H9 (cell line): Measurements from ENCODE around the gene COL17A1. TPM values are rescaled to one million over a fixed set of nuclear protein-coding genes. Genes with fewer than 3 reads are reported as not detected.

Source experiments
- DNase-seq: peaks from one replicate; pipeline ENCODE4 v3.0.0-alpha.2; 2017
- H2AFZ ChIP-seq: one replicate; pipeline ENCODE4 v1.6.1; 2013; ENCODE audit warnings: mild to moderate bottlenecking, low read length, control low read depth, moderate library complexity
- H2AK5ac ChIP-seq: 2 replicates; pipeline ENCODE4 v1.6.1; 2013; ENCODE audit warnings: low read length, control low read depth, mixed read lengths; ENCODE audit not compliant: insufficient read length
- H2BK120ac ChIP-seq: one replicate; pipeline ENCODE4 v1.6.1; 2013; ENCODE audit warnings: low read depth, mild to moderate bottlenecking, low read length, control low read depth, inconsistent platforms; ENCODE audit not compliant: poor library complexity, severe bottlenecking
- H2BK12ac ChIP-seq: 2 replicates; pipeline ENCODE4 v1.6.1; 2013; ENCODE audit warnings: low read length, control low read depth, mixed read lengths, low read depth; ENCODE audit not compliant: insufficient read length
- H2BK15ac ChIP-seq: 2 replicates; pipeline ENCODE4 v1.6.1; 2013; ENCODE audit warnings: low read depth, low read length, control low read depth
- H2BK20ac ChIP-seq: one replicate; pipeline ENCODE4 v1.6.1; 2013; ENCODE audit warnings: low read depth, mild to moderate bottlenecking, low read length, control low read depth, inconsistent platforms; ENCODE audit not compliant: poor library complexity, severe bottlenecking
- H2BK5ac ChIP-seq: 2 replicates; pipeline ENCODE4 v1.6.1; 2013; ENCODE audit warnings: low read length, control low read depth, mixed read lengths; ENCODE audit not compliant: insufficient read length
- H3K14ac ChIP-seq: 2 replicates; pipeline ENCODE4 v1.6.1; 2013; ENCODE audit warnings: low read length, control low read depth; ENCODE audit not compliant: insufficient read depth
- H3K18ac ChIP-seq: 2 replicates; pipeline ENCODE4 v1.6.1; 2013; ENCODE audit warnings: low read depth, mild to moderate bottlenecking, mixed read lengths, low read length, control low read depth; ENCODE audit not compliant: insufficient read length
- H3K23ac ChIP-seq: 2 replicates; pipeline ENCODE4 v1.6.1; 2013; ENCODE audit warnings: low read length, control low read depth, mixed read lengths, low read depth; ENCODE audit not compliant: insufficient read length
- H3K23me2 ChIP-seq: 2 replicates; pipeline ENCODE4 v1.6.1; 2013; ENCODE audit warnings: low read depth, mild to moderate bottlenecking, mixed read lengths, low read length, control low read depth; ENCODE audit not compliant: insufficient read length, poor library complexity, severe bottlenecking
- H3K27ac ChIP-seq: 2 replicates; pipeline ENCODE4 v1.5.1; 2013; ENCODE audit warnings: low read length, control low read depth, mixed read lengths, low read depth; ENCODE audit not compliant: insufficient read length
- H3K27me3 ChIP-seq: 2 replicates; pipeline ENCODE4 v1.6.1; 2013; ENCODE audit warnings: low read length, control low read depth, inconsistent platforms; ENCODE audit not compliant: insufficient read depth
- H3K4ac ChIP-seq: 2 replicates; pipeline ENCODE4 v1.6.1; 2013; ENCODE audit warnings: low read depth, mild to moderate bottlenecking, control low read depth, inconsistent platforms, low read length, moderate library complexity
- H3K4me1 ChIP-seq: 2 replicates; pipeline ENCODE4 v1.6.1; 2013; ENCODE audit warnings: low read length, control low read depth, inconsistent platforms; ENCODE audit not compliant: insufficient read depth
- H3K4me2 ChIP-seq: 2 replicates; pipeline ENCODE4 v1.6.1; 2013; ENCODE audit warnings: low read length, control low read depth, mixed read lengths; ENCODE audit not compliant: insufficient read length, insufficient read depth
- H3K56ac ChIP-seq: 2 replicates; pipeline ENCODE4 v1.6.1; 2013; ENCODE audit warnings: low read depth, mild to moderate bottlenecking, mixed read lengths, low read length, control low read depth; ENCODE audit not compliant: insufficient read length
- H3K79me1 ChIP-seq: 2 replicates; pipeline ENCODE4 v1.6.1; 2013; ENCODE audit warnings: low read depth, mild to moderate bottlenecking, moderate library complexity, low read length, control low read depth, inconsistent platforms; ENCODE audit not compliant: insufficient read depth, poor library complexity, severe bottlenecking
- H3K79me2 ChIP-seq: 2 replicates; pipeline ENCODE4 v1.6.1; 2013; ENCODE audit warnings: low read length, control low read depth, inconsistent platforms; ENCODE audit not compliant: insufficient read depth
- H3K9ac ChIP-seq: 2 replicates; pipeline ENCODE4 v1.6.1; 2013; ENCODE audit warnings: low read length, control low read depth, mixed read lengths; ENCODE audit not compliant: insufficient read length; ENCODE audit errors: extremely low read depth
- H3K9me3 ChIP-seq: one replicate; pipeline ENCODE4 v1.6.1; 2013; ENCODE audit warnings: low read depth, low read length, inconsistent platforms; ENCODE audit not compliant: control insufficient read depth
- H3T11ph ChIP-seq: one replicate; pipeline ENCODE4 v1.6.1; 2013; ENCODE audit warnings: mild to moderate bottlenecking, low read length, control low read depth, inconsistent platforms
- H4K20me1 ChIP-seq: one replicate; pipeline ENCODE4 v1.6.1; 2013; ENCODE audit not compliant: control insufficient read depth, insufficient read length, insufficient read depth
- H4K5ac ChIP-seq: 2 replicates; pipeline ENCODE4 v1.6.1; 2013; ENCODE audit warnings: low read depth, mild to moderate bottlenecking, mixed read lengths, low read length, control low read depth; ENCODE audit not compliant: insufficient read length
- H4K8ac ChIP-seq: replicated peaks from 2 replicates; pipeline ENCODE4 v1.6.1; 2013; ENCODE audit warnings: low read length, control low read depth, mixed read lengths, low read depth; ENCODE audit not compliant: insufficient read length
- H4K91ac ChIP-seq: 2 replicates; pipeline ENCODE4 v1.6.1; 2013; ENCODE audit warnings: low read depth, mild to moderate bottlenecking, moderate library complexity, mixed read lengths, low read length, control low read depth; ENCODE audit not compliant: insufficient read length
- H3K27ac Mint-ChIP-seq, 3 experiments: 2 replicates in 2 of 3; 3 replicates in 1 of 3; pipeline ENCODE4 v1.8.0; 2020 to 2021; ENCODE audit warnings: mixed read lengths in 3 of 3, mild to moderate bottlenecking in 1 of 3, moderate library complexity in 1 of 3
- H3K27me3 Mint-ChIP-seq: 2 replicates; pipeline ENCODE4 v1.8.0; 2021; ENCODE audit warnings: low read depth, mild to moderate bottlenecking, moderate library complexity, mixed read lengths
- H3K36me3 Mint-ChIP-seq, 3 experiments: 2 replicates in 2 of 3; 3 replicates in 1 of 3; pipeline ENCODE4 v1.8.0; 2020 to 2021; ENCODE audit warnings: low read depth in 3 of 3, mixed read lengths in 3 of 3; ENCODE audit not compliant: insufficient read depth in 1 of 3
- H3K4me1 Mint-ChIP-seq, 2 experiments: 2 replicates each; pipeline ENCODE4 v1.8.0; 2020; ENCODE audit warnings: mixed read lengths in 2 of 2
- H3K4me3 Mint-ChIP-seq, 2 experiments: 2 replicates in 1 of 2; 3 replicates in 1 of 2; pipeline ENCODE4 v1.8.0; 2020 to 2021; ENCODE audit warnings: mild to moderate bottlenecking in 2 of 2, mixed read lengths in 2 of 2, moderate library complexity in 1 of 2
- H3K9me3 Mint-ChIP-seq, 2 experiments: 2 replicates in 1 of 2; 3 replicates in 1 of 2; pipeline ENCODE4 v1.8.0; 2020; ENCODE audit warnings: mild to moderate bottlenecking in 2 of 2, mixed read lengths in 2 of 2, moderate library complexity in 1 of 2
- CTCF ChIP-seq: fragments of 200-600 bp; sonication (generic); conservative IDR thresholded peaks from 3 replicates; pipeline ENCODE4 v1.8.0; 2021; ENCODE audit warnings: antibody characterized with exemption, mild to moderate bottlenecking
- WGBS: extraction: QIAGEN DNeasy Blood & Tissue Kit; methylation state at CpG from one replicate; pipeline ENCODE4 v1.1.7; 2013; ENCODE audit warnings: missing lambda C conversion rate, low lambda C conversion rate, mixed read lengths; ENCODE audit not compliant: insufficient read length; ENCODE audit errors: extremely low coverage; 5-methylcytosine and 5-hydroxymethylcytosine counted together
- total RNA-seq: library from RNA; stranded (reverse); gene quantifications from 2 replicates; pipeline ENCODE4 v1.2.1, GENCODE V29; 2021

The COL17A1 gene
- total RNA-seq, 1 experiment from 2014 or later, result 1.9 TPM

- Mint-ChIP-seq H3K27me3 (peaks cover 3% of the 10 kb centered on the region; the same call in 1 of the 2 replicates), H3K4me1 (peaks cover 6 to 14% of the 10 kb centered on the region in 2 experiments), H3K4me3 (no peak overlapping the region), H3K36me3 (no peaks in the 10 kb centered on the region), H3K9me3 (no peaks in the 10 kb centered on the region), H3K27ac (no peak overlapping the region)
- Histone ChIP-seq H3K4ac (no peak overlapping the region), H2BK15ac (no peak overlapping the region), H3K14ac (no peak overlapping the region), H2BK12ac (no peak overlapping the region), H3K9ac (no peak overlapping the region), H2BK5ac (no peak overlapping the region), H3K23ac (no peak overlapping the region), H3K56ac (no peak overlapping the region), H4K8ac (no peak overlapping the region), H4K5ac (no peak overlapping the region), H2BK120ac (no peak overlapping the region), H2AK5ac (no peak overlapping the region), H3K79me1 (no peaks in the 10 kb centered on the region), H3K18ac (no peak overlapping the region), H3K4me2 (no peak overlapping the region), H4K91ac (no peak overlapping the region), H4K20me1 (no peaks in the 10 kb centered on the region), H3T11ph (no peak overlapping the region), H3K27me3 (no peaks in the 10 kb centered on the region), H3K27ac (no peak overlapping the region), H3K23me2 (no peaks in the 10 kb centered on the region), H2AFZ (no peak overlapping the region), H3K9me3 (no peaks in the 10 kb centered on the region), H3K4me1 (no peaks in the 10 kb centered on the region; the same call in 1 of the 2 replicates), H3K79me2 (no peaks in the 10 kb centered on the region), H2BK20ac (no peak overlapping the region)
- DNase-seq, result no peak
- WGBS, result no CpG with 5 or more reads among the region's 1 CpG
- no peak for TF ChIP-seq CTCF
These were observed 18.3 kb upstream of the COL17A1 start for GRCh38 chr10:104103956-104104355.
